ENCODE results near the gene HEG1. TPM values are rescaled to one million over a fixed set of nuclear protein-coding genes. Genes with fewer than 3 reads are reported as not detected.

HEG1 gene
- total and polyA plus RNA-seq, 2 of the 8 experiments (the other 6 are each of a cell fraction or from before 2014, with no cell fraction given), result 5.3 to 9.7 TPM

DNA sequence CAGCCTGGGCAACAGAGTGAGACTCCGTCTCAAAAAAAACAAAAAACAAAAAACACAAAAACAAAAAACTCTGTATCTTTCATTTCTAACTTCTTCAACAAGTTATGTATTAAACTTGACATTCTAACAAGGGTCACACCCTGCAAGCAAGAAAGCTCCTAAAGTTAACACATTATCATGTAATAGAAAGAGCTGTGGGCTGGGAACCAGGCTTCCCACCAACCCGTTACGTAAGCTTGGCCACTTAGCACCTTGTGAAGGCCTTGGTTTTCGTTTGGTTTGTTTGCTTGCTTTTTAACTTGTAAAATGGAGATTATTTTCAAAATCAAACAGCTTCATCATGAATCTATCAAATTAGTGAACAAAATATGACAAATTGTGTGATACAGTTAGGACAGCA is 47.0 kb downstream of the HEG1 start:
- no peak overlapping the region for H2BK15ac ChIP-seq (ENCODE audit: low read length)
- H3K36me3 ChIP-seq (ENCODE audit: control insufficient read depth in 2 of 4, insufficient read depth in 4 of 4, low read length in 3 of 4), result peaks cover 0 to 36% (median 8%) of the 10 kb centered on the region in 4 experiments; a peak in 6 of 8 replicates
- H2BK20ac ChIP-seq (ENCODE audit: low read length), result no peak overlapping the region
- no peak overlapping the region for H3K4me3 ChIP-seq (ENCODE audit: extremely low read depth in 1 of 4, insufficient read depth in 2 of 4, low read depth in 3 of 4, low read length in 4 of 4)
- no peak overlapping the region for H2BK5ac ChIP-seq (ENCODE audit: low read depth, low read length)
- no peak overlapping the region for H4K5ac ChIP-seq (ENCODE audit: insufficient read length, low read depth, low read length)
- H4K20me1 ChIP-seq (replicated peaks in 1 of 2; ENCODE audit: control insufficient read depth in 1 of 2, insufficient read depth in 2 of 2, low read length in 2 of 2), result no peaks in the 10 kb centered on the region
- no peak overlapping the region for H3K4me2 ChIP-seq (ENCODE audit: insufficient read depth in 1 of 2, low read depth in 2 of 2, low read length in 2 of 2)
- DNase-seq (ENCODE audit: low read depth in 1 of 2, low spot score in 2 of 2) (no peak), FAIRE-seq (no peak)
- no peak overlapping the region for H3K27ac ChIP-seq (ENCODE audit: low read depth, low read length)
- H2BK120ac ChIP-seq (replicated peaks; ENCODE audit: low read depth, low read length), result no peak overlapping the region
- H3K14ac ChIP-seq (ENCODE audit: insufficient read length), result no peak overlapping the region
- H3K4me1 ChIP-seq (replicated peaks in 1 of 4; ENCODE audit: control insufficient read depth in 3 of 4, insufficient read depth in 4 of 4, low read length in 3 of 4), result peaks cover 0 to 3% (median 0%) of the 10 kb centered on the region in 4 experiments; a peak in 2 of 7 replicates
- ChIA-PET CTCF (ENCODE audit: partially characterized antibody) (interaction anchor here (0.7 to 1.2 kb wide), 6 partner anchors 9 to 576 kb away, joined by 3 to 6 read pairs (median 4); no protein-coding TSS in a partner anchor), POLR2A (ENCODE audit: partially characterized antibody) (interaction anchor here (0.6 kb wide), 1 partner anchor 151 kb away, joined by 3 read pairs; no protein-coding TSS in a partner anchor)
- no peaks in the 10 kb centered on the region for H3K23me2 ChIP-seq (ENCODE audit: low read depth, low read length)
- no peaks in the 10 kb centered on the region for H3K79me1 ChIP-seq (ENCODE audit: low read depth, low read length)
- no peak overlapping the region for H3K4ac ChIP-seq (replicated peaks; ENCODE audit: insufficient read length, low read depth, low read length)
- H2AK5ac ChIP-seq (ENCODE audit: low read depth, low read length), result no peak overlapping the region
- no peak for TF ChIP-seq RBBP5 (IDR thresholded peaks at IDR 0.05; ENCODE audit: borderline replicate concordance, low read depth, low read length)
- no peaks in the 10 kb centered on the region for H3K9me3 ChIP-seq (ENCODE audit: insufficient read depth in 2 of 2, low read depth in 1 of 2, low read length in 1 of 2)
- H2BK12ac ChIP-seq (ENCODE audit: low read depth, low read length), result no peak overlapping the region
- no peak overlapping the region for H3K56ac ChIP-seq (replicated peaks; ENCODE audit: insufficient read length, low read depth, low read length)
- H3K18ac ChIP-seq (ENCODE audit: extremely low read depth, low read length), result no peak overlapping the region
- 79% methylated on average over 4 of the region's 4 CpGs; no CpG with 5 or more reads in 1 of the 2 experiments for WGBS, 2 experiments (ENCODE audit: extremely low coverage in 1 of 2, insufficient coverage in 1 of 2, insufficient read length in 1 of 2, insufficient replicate concordance in 2 of 2, low coverage in 1 of 2, low lambda C conversion rate in 2 of 2, missing lambda C conversion rate in 1 of 2)
- H2AFZ ChIP-seq (ENCODE audit: low read length), result no peak overlapping the region
- no peak overlapping the region for H4K8ac ChIP-seq (ENCODE audit: extremely low read depth, insufficient read depth, low read length)
- no peak overlapping the region for H3K9ac ChIP-seq (replicated peaks in 1 of 4; ENCODE audit: extremely low read depth in 1 of 4, low read depth in 3 of 4, low read length in 3 of 4)
- no peak overlapping the region for H4K91ac ChIP-seq (replicated peaks; ENCODE audit: insufficient read length, low read length)
- no peaks in the 10 kb centered on the region for H3K79me2 ChIP-seq (ENCODE audit: control insufficient read depth in 1 of 2, insufficient read depth in 2 of 2, low read length in 2 of 2)
- H3K27me3 ChIP-seq (replicated peaks in 1 of 4; ENCODE audit: control insufficient read depth in 3 of 4, extremely low read depth in 1 of 4, insufficient read depth in 3 of 4, low read length in 3 of 4), result no peaks in the 10 kb centered on the region
- H3K23ac ChIP-seq (ENCODE audit: insufficient read length), result no peak overlapping the region

All from H1 (cell line).